Measurements from ENCODE around the gene CAMKMT.

The CAMKMT gene

DNA sequence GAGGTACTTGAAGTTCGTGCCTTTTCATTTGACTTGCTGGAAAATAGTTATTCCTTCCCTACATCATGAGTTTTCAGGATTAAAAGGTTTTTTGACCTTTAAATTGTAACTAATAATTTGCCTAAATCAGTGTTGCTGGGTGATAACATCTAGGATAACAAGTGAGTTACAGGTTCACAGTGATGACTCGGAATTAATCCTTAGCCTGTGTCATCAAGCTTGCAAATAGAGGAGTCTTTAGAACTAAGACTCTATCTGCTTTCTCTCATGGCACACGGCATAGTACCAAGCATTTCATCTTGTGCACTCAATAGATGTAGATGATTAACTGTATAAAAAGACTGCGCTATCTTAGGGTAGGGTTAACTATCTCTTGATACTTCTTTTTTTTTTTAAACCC is 79.5 kb downstream of the CAMKMT start:
- in situ Hi-C loops (cut with HindIII; ENCODE audit: low pct_ligation_motif_present, low sequenced_read_pairs): no loop called here
- H3K36me3 ChIP-seq (replicated peaks): no peaks in the 10 kb centered on the region
- no peaks in the 10 kb centered on the region for H3K27me3 ChIP-seq (replicated peaks)
- DNase-seq: no peak
- no peak overlapping the region for H3K4me3 ChIP-seq (ENCODE audit: low read depth, low read length)
- H3K27ac ChIP-seq: no peak overlapping the region
- TF ChIP-seq, protein P1, sequence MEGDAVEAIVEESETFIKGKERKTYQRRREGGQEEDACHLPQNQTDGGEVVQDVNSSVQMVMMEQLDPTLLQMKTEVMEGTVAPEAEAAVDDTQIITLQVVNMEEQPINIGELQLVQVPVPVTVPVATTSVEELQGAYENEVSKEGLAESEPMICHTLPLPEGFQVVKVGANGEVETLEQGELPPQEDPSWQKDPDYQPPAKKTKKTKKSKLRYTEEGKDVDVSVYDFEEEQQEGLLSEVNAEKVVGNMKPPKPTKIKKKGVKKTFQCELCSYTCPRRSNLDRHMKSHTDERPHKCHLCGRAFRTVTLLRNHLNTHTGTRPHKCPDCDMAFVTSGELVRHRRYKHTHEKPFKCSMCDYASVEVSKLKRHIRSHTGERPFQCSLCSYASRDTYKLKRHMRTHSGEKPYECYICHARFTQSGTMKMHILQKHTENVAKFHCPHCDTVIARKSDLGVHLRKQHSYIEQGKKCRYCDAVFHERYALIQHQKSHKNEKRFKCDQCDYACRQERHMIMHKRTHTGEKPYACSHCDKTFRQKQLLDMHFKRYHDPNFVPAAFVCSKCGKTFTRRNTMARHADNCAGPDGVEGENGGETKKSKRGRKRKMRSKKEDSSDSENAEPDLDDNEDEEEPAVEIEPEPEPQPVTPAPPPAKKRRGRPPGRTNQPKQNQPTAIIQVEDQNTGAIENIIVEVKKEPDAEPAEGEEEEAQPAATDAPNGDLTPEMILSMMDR (IDR thresholded peaks at IDR 0.05; ENCODE audit: low read depth, low read length, missing control alignments): no peak

DNA sequence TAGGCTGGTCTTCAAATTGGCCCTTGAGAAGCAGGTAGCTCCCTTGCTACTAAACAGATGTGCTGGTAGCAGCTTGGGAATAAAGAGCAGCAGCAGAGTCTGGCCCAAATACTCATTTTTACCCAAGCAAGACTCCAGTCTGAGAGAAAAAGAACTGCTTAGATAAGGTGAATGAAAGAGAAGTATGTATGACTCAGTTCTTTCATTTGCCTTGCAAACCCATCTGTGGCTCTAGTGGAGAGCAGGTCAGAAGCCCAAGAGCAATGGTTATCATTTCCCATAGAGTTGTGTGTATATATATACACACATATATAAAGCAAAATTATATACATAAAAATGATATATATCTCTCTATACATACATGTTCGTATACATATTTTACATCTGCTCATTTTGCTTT is 80.3 kb downstream of the CAMKMT start:
- Histone ChIP-seq H3K4me3 (ENCODE audit: low read depth, low read length) (no peak overlapping the region), H3K27ac (no peak overlapping the region), H3K27me3 (replicated peaks) (no peaks in the 10 kb centered on the region), H3K36me3 (replicated peaks) (no peaks in the 10 kb centered on the region)
- DNase-seq: no peak
- TF ChIP-seq, protein P1 (IDR thresholded peaks at IDR 0.05; ENCODE audit: low read depth, low read length, missing control alignments): no peak
- in situ Hi-C loops (cut with HindIII; ENCODE audit: low pct_ligation_motif_present, low sequenced_read_pairs): no loop called here

DNA sequence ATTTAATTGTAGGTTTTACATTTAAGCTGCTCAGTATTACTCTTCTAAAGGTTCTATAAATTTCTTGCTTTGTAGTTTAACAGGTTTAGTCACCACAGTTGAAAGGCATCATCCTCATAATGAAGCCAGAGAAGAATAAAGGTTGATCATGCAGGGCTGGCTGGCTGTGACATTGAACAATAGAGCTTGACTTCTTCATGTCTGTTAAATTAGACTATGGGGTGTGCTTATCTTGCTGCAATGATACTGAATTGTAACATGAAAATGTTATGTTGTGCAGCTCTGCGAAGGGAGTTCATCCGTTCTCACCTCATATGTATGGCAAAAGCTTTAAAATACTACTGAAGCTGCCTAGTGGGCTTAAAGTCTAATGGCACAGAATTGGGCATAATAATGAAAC is 81.8 kb downstream of the CAMKMT start:
- Histone ChIP-seq H3K4me3 (ENCODE audit: low read depth, low read length) (no peak overlapping the region), H3K27ac (no peak overlapping the region), H3K27me3 (replicated peaks) (no peaks in the 10 kb centered on the region), H3K36me3 (replicated peaks) (no peaks in the 10 kb centered on the region)
- in situ Hi-C loops (cut with HindIII; ENCODE audit: low pct_ligation_motif_present, low sequenced_read_pairs): no loop called here
- TF ChIP-seq, protein P1 (IDR thresholded peaks at IDR 0.05; ENCODE audit: low read depth, low read length, missing control alignments): no peak
- no peak for DNase-seq

DNA sequence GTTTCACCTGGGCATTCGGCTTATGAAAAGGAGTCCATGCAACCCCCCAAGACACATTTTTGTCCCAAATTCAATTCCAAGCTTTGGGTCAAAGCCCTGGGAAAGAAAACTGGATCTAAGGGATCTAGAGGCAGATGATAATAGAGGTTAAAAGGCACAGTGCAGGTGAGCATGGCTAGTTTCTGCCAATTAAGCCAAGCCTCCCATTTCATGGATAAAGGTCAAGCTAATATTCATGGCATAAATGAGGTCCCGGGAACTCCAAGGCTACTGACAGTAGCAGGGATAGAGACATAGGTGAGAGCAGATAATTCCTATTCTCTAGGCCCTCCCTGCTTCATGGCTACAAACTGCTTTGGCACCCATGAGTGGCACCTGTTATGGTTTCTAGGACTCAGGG is 83.1 kb downstream of the CAMKMT start:
- H3K27me3 ChIP-seq (replicated peaks): no peaks in the 10 kb centered on the region
- no peak overlapping the region for H3K27ac ChIP-seq
- no peak for DNase-seq
- no peaks in the 10 kb centered on the region for H3K36me3 ChIP-seq (replicated peaks)
- in situ Hi-C loops (cut with HindIII; ENCODE audit: low pct_ligation_motif_present, low sequenced_read_pairs): no loop called here
- TF ChIP-seq, protein P1 (IDR thresholded peaks at IDR 0.05; ENCODE audit: low read depth, low read length, missing control alignments): no peak
- H3K4me3 ChIP-seq (ENCODE audit: low read depth, low read length): no peak overlapping the region

DNA sequence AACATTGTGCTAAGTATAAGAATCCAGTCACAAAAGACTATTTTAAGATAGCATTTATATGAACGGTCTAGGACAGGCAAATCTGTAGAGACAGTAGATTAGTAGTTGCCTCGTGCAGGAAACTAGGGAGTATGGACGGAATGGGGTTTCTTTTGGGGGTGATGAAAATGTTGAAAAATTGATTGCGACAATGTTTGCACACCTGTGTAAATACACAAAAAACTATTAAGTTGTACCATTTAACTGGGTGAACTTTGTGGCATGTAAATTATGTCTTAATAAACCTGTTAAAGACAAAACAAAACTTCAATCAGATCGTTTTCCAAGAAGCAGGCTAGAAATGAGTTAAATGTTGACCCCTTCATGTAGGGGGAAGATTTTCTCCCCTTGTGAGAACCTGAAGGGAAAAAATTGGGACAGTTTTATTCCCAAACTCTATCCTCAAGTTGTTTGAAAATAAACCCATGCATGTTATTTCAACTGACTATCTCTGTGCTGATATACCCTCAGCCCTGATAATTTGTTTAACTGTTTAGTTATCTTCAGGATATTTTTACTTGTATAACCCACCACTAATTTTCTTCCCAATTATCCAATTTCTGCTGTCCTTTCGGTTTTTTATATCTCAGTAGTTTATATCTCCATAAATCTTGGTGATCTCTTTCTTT is 87.2 kb downstream of the CAMKMT start:
- Histone ChIP-seq H3K27ac (no peak overlapping the region), H3K36me3 (replicated peaks) (no peaks in the 10 kb centered on the region), H3K4me3 (ENCODE audit: low read depth, low read length) (no peak overlapping the region), H3K27me3 (replicated peaks) (no peaks in the 10 kb centered on the region)
- TF ChIP-seq, protein P1 (IDR thresholded peaks at IDR 0.05; ENCODE audit: low read depth, low read length, missing control alignments): no peak
- DNase-seq: no peak
- in situ Hi-C loops (cut with HindIII; ENCODE audit: low pct_ligation_motif_present, low sequenced_read_pairs): no loop called here

DNA sequence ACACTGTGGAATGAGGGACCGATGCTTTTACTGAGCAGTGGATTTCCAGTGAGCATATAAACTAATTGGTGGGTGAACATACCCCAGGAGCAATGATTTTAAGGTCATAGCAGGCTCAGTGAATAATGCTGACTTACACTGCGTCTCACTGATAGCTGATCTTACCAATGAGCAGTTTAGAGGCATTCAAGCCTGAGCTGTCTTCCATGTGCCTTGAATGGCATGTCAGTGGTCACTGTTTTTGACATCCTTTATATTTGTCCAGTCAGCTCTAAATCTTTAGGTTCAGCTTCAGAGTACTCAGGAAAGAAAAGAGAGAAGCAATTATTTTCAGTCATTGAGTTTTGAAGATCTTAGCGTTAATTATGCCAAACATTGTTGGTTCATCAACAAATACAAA is 88.3 kb downstream of the CAMKMT start:
- in situ Hi-C loops (cut with HindIII; ENCODE audit: low pct_ligation_motif_present, low sequenced_read_pairs): no loop called here
- H3K4me3 ChIP-seq (ENCODE audit: low read depth, low read length): no peak overlapping the region
- no peak overlapping the region for H3K27ac ChIP-seq

More for the DNA sequence above, 88.3 kb downstream of the CAMKMT start:
- DNase-seq: no peak
- TF ChIP-seq, protein P1 (IDR thresholded peaks at IDR 0.05; ENCODE audit: low read depth, low read length, missing control alignments): no peak
- no peaks in the 10 kb centered on the region for H3K27me3 ChIP-seq (replicated peaks)
- H3K36me3 ChIP-seq (replicated peaks): no peaks in the 10 kb centered on the region

Data from brain microvascular endothelial cell (primary cell).